Keratinocyte (primary cell): ENCODE results near the gene ZNF629.

Experiments
- EZH2 ChIP-seq: IDR thresholded peaks from one replicate; pipeline ENCODE4 v1.6.1; 2012; ENCODE audit warnings: inconsistent platforms, mild to moderate bottlenecking, low read length, moderate library complexity
- TF ChIP-seq, protein P1 (sequence below), 3 experiments: IDR thresholded peaks in 1 of 3; conservative IDR thresholded peaks in 1 of 3; optimal IDR thresholded peaks in 1 of 3; 2 replicates in 2 of 3; 3 replicates in 1 of 3; pipeline versions ENCODE3 to v1.5.1; 2011; ENCODE audit warnings: low read length in 3 of 3, mild to moderate bottlenecking in 3 of 3, moderate library complexity in 2 of 3, control low read depth in 1 of 3, inconsistent platforms in 1 of 3; ENCODE audit not compliant: insufficient read depth in 2 of 3; ENCODE audit errors: extremely low read depth in 1 of 3

DNA sequence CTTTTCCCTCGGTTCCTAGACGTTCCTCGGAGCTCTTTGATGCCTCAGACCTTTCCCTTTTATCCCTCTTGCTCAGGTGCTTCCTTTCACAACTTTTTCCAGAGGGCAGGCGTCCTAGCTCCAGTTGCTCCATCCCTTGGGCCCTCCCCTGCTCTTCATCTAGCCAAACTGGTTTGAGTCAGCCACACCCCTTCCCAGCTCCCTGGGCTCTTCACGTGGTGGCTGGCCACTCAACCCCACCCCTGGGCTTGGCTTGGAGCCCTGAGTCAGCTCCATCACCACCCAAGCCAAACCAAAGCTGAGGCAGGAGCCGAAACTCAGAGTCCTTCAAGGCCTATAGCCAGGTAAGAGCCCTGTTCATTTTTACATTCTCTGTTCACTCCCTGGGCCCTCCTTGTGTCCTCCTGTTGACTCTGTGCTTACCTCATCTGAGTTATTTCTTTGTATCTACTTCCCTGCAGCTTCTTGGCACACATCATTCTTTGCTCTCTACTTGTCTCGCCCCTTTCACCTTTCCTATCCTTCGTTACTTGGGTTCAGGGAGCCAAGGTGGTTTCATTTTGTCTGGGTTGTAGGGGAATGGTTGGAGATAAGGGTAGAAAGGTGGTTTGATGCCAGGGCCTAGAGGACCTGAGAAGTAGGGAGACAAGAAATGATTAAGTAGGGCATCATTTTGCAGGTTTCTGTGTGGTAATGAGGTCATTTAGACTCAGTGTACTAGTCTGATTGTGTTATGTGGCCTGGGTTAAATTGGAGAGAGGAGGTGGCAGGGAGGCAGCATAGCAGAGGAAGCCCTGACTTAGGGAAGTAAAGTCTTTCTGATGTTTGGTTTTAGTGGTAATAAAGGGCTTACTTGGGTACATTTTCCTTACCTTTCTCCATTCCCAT lies 46.4 kb downstream of the ZNF629 start:
- TF ChIP-seq, protein P1, sequence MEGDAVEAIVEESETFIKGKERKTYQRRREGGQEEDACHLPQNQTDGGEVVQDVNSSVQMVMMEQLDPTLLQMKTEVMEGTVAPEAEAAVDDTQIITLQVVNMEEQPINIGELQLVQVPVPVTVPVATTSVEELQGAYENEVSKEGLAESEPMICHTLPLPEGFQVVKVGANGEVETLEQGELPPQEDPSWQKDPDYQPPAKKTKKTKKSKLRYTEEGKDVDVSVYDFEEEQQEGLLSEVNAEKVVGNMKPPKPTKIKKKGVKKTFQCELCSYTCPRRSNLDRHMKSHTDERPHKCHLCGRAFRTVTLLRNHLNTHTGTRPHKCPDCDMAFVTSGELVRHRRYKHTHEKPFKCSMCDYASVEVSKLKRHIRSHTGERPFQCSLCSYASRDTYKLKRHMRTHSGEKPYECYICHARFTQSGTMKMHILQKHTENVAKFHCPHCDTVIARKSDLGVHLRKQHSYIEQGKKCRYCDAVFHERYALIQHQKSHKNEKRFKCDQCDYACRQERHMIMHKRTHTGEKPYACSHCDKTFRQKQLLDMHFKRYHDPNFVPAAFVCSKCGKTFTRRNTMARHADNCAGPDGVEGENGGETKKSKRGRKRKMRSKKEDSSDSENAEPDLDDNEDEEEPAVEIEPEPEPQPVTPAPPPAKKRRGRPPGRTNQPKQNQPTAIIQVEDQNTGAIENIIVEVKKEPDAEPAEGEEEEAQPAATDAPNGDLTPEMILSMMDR (optimal IDR thresholded peaks at IDR 0.05 in 1 of 3, IDR thresholded peaks at IDR 0.05 in 1 of 3, conservative IDR thresholded peaks at IDR 0.05 in 1 of 3; ENCODE audit: extremely low read depth in 1 of 3, insufficient read depth in 2 of 3, low read length in 3 of 3): no peak
- no peak for TF ChIP-seq EZH2
